Measurements from ENCODE around the gene PCDH11Y. TPM values are rescaled to one million over a fixed set of nuclear protein-coding genes. Genes with fewer than 3 reads are reported as not detected.

Gene PCDH11Y
- total RNA-seq, 1 donor from 2014 or later: under 0.01 TPM

Small RNAs within 50 kb of the gene (small RNA-seq; reads per million reads assigned to genes)
- not detected for gene RNU2-57P
- gene SNX3P1Y: not detected
